ENCODE data around the gene PFDN2.

DNA sequence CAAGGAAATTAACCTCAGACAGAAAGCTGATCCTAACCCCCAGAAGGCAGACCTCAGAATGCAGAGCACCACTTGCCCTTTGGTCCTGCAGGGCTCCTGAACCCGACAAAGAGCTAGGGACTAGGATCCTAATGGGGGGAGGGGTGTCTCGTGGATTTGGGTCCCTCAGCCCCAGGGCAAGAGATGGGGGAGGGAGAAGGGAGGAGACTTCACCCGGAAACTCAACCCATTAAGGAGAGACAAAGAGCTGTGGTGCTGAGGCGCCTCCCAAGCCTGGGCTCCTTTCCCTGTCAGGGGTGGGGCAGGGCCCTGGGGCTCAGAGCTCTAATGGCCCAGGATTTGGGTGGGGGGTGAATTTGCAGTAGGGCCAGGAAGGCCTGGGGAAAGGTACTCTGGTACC, 31.4 kb downstream of the PFDN2 start:
- TF ChIP-seq, protein P1, sequence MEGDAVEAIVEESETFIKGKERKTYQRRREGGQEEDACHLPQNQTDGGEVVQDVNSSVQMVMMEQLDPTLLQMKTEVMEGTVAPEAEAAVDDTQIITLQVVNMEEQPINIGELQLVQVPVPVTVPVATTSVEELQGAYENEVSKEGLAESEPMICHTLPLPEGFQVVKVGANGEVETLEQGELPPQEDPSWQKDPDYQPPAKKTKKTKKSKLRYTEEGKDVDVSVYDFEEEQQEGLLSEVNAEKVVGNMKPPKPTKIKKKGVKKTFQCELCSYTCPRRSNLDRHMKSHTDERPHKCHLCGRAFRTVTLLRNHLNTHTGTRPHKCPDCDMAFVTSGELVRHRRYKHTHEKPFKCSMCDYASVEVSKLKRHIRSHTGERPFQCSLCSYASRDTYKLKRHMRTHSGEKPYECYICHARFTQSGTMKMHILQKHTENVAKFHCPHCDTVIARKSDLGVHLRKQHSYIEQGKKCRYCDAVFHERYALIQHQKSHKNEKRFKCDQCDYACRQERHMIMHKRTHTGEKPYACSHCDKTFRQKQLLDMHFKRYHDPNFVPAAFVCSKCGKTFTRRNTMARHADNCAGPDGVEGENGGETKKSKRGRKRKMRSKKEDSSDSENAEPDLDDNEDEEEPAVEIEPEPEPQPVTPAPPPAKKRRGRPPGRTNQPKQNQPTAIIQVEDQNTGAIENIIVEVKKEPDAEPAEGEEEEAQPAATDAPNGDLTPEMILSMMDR (IDR thresholded peaks at IDR 0.05) = no peak
- TF ChIP-seq POLR2A (IDR thresholded peaks at IDR 0.05) = no peak
- TF ChIP-seq POLR2AphosphoS5 (IDR thresholded peaks at IDR 0.05) = no peak
